OCI-LY3 (cell line): ENCODE measurements around the gene FTO.

Experiments used
- H2AFZ ChIP-seq: fragments of 200-600, 300-600 bp; shearing (Covaris generic); 2 replicates; pipeline ENCODE4 v1.6.0; 2014; ENCODE audit warnings: antibody characterized with exemption, low read depth, low read length
- H3K27ac ChIP-seq: fragments of 200-600, 300-600 bp; sonication (generic); 2 replicates; pipeline ENCODE4 v1.5.1; 2014; ENCODE audit warnings: mild to moderate bottlenecking, low read length, moderate library complexity, mixed read lengths
- H3K27me3 ChIP-seq: fragments of 200-600, 300-600 bp; sonication (generic); 2 replicates; pipeline ENCODE4 v1.6.1; 2014; ENCODE audit warnings: low read depth, low read length, mixed read lengths
- H3K36me3 ChIP-seq: fragments of 200-600, 300-600 bp; sonication (generic); replicated peaks from 2 replicates; pipeline ENCODE3; 2014; ENCODE audit warnings: low read depth, low read length, mixed read lengths
- H3K4me1 ChIP-seq: fragments of 300-600, 200-600 bp; sonication (generic); 2 replicates; pipeline ENCODE4 v1.6.1; 2014; ENCODE audit warnings: low read length, mixed read lengths
- H3K4me2 ChIP-seq: fragments of 200-600, 300-600 bp; sonication (generic); 2 replicates; pipeline ENCODE4 v1.6.1; 2014; ENCODE audit warnings: low read length, mixed read lengths
- H3K4me3 ChIP-seq: fragments of 300-600, 200-600 bp; sonication (generic); 2 replicates; pipeline ENCODE4 v1.5.1; 2014; ENCODE audit warnings: antibody characterized with exemption, mild to moderate bottlenecking, low read length, moderate library complexity
- H3K79me2 ChIP-seq: fragments of 300-600, 200-600 bp; shearing (Covaris generic); 2 replicates; pipeline ENCODE4 v1.6.1; 2014; ENCODE audit warnings: mild to moderate bottlenecking, low read length, mixed read lengths
- H3K9ac ChIP-seq: fragments of 300-600, 200-600 bp; shearing (Covaris generic); 2 replicates; pipeline ENCODE4 v1.6.0; 2014; ENCODE audit warnings: mild to moderate bottlenecking, low read length, moderate library complexity
- H3K9me3 ChIP-seq: fragments of 200-600, 300-600 bp; shearing (Covaris generic); 2 replicates; pipeline ENCODE4 v1.6.1; 2014; ENCODE audit warnings: low read length, mixed read lengths; ENCODE audit not compliant: insufficient read depth
- H4K20me1 ChIP-seq: fragments of 200-600, 300-600 bp; sonication (generic); 2 replicates; pipeline ENCODE4 v1.6.1; 2016; ENCODE audit warnings: low read length, mixed read lengths; ENCODE audit not compliant: insufficient read depth
- EZH2phosphoT487 ChIP-seq: fragments of 200-600 bp; shearing (Covaris generic); IDR thresholded peaks from 2 replicates; pipeline ENCODE4 v1.6.1; 2018; ENCODE audit warnings: antibody characterized with exemption, mixed run types, low read depth
- TF ChIP-seq, protein P1 (sequence below): fragments of 200-600, 300-600 bp; sonication (generic); IDR thresholded peaks from 2 replicates; pipeline ENCODE4 v1.5.1; 2014; ENCODE audit warnings: antibody characterized with exemption, low read length, low read depth

Gene FTO

DNA sequence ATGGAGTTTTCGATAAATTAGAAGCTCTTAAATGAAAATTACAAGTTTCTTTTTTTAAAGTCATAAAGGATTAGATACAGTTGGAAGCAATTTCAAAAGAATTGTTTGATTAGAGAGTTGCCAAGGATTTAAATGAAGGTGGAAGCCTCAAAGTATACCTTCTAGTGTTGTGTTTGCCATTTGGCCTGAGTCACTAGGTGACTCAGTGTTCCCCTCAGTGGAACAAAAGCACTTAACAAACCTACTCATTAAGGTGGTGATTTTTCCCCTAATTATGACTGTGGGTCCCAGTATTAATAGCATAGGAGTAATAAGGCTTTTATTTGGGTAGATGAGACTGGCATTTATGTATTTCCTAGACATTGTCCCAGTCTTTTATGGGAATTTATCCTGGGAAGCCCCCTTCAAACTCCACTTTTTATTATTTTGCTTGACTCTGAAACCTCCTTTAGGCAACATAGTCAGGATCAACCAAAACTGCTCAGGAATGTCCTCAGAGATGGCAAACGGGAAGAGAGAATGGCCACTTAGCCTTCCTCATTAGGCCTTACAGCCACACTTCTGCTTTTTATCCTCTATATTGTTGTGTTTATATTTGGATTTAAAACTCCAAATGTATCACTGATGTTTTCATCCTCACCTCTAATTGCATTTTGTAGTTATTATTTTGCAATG is 161.0 kb downstream of the FTO start:
- no peak overlapping the region for H3K9ac ChIP-seq
- no peak overlapping the region for H2AFZ ChIP-seq
- peaks cover 13% of the 10 kb centered on the region for H3K4me1 ChIP-seq
- no peaks in the 10 kb centered on the region for H3K79me2 ChIP-seq
- H3K4me2 ChIP-seq: peak overlapping the region; percentile 33
- H3K27me3 ChIP-seq: no peaks in the 10 kb centered on the region
- TF ChIP-seq EZH2phosphoT487: no peak
- TF ChIP-seq, protein P1, sequence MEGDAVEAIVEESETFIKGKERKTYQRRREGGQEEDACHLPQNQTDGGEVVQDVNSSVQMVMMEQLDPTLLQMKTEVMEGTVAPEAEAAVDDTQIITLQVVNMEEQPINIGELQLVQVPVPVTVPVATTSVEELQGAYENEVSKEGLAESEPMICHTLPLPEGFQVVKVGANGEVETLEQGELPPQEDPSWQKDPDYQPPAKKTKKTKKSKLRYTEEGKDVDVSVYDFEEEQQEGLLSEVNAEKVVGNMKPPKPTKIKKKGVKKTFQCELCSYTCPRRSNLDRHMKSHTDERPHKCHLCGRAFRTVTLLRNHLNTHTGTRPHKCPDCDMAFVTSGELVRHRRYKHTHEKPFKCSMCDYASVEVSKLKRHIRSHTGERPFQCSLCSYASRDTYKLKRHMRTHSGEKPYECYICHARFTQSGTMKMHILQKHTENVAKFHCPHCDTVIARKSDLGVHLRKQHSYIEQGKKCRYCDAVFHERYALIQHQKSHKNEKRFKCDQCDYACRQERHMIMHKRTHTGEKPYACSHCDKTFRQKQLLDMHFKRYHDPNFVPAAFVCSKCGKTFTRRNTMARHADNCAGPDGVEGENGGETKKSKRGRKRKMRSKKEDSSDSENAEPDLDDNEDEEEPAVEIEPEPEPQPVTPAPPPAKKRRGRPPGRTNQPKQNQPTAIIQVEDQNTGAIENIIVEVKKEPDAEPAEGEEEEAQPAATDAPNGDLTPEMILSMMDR: no peak
- no peak overlapping the region for H3K4me3 ChIP-seq
- H3K27ac ChIP-seq: no peak overlapping the region
- H3K36me3 ChIP-seq: no peaks in the 10 kb centered on the region
- no peaks in the 10 kb centered on the region for H3K9me3 ChIP-seq
- H4K20me1 ChIP-seq: no peaks in the 10 kb centered on the region

DNA sequence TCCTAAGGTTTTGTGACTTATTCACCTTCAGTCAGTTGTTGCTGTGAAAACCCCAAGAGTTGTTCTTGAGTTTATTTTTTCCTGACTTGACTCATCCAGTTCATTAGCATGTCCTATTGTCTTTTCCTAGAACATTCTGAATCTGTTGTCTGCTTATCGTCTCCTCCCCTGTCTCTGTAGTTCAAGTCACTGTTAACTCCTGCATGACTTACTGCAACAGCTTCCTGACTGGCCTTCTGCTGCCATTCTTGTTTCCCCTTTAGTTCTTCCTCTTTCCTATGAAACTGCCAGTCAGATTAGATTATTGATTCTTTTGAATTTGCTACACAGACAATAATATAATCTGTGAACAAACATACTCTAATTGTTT is 161.5 kb downstream of the FTO start:
- Histone ChIP-seq H2AFZ (no peak overlapping the region), H4K20me1 (no peaks in the 10 kb centered on the region), H3K9ac (no peak overlapping the region), H3K4me3 (no peak overlapping the region), H3K27me3 (no peaks in the 10 kb centered on the region), H3K4me2 (peak overlapping the region; percentile 33), H3K79me2 (no peaks in the 10 kb centered on the region), H3K4me1 (peaks cover 13% of the 10 kb centered on the region), H3K9me3 (no peaks in the 10 kb centered on the region), H3K36me3 (no peaks in the 10 kb centered on the region), H3K27ac (no peak overlapping the region)
- TF ChIP-seq, protein P1: no peak
- TF ChIP-seq EZH2phosphoT487: no peak

DNA sequence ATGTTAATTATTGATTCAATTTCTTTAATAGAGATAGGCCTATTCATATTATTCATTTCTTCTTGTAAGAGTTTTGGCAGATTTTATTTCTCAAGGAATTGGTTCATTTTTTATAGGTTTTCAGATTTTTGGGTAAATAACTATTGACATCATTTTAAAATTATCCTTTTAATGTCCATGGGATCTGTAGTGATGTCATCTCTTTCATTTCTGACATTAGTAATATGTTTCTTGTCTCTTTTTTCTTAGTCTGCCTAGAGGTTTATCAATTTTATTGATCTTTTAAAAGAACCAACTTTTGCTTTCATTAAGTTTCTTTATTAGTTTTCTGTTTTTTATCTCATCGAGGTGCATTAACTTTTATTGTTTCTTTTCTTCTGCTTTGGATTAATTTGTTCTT is 162.6 kb downstream of the FTO start:
- no peak overlapping the region for H3K4me2 ChIP-seq
- no peak overlapping the region for H2AFZ ChIP-seq
- H3K27me3 ChIP-seq: no peaks in the 10 kb centered on the region
- no peak overlapping the region for H3K27ac ChIP-seq
- no peaks in the 10 kb centered on the region for H3K9me3 ChIP-seq
- H3K4me3 ChIP-seq: no peak overlapping the region
- TF ChIP-seq, protein P1: no peak
- no peak for TF ChIP-seq EZH2phosphoT487
- peaks cover 13% of the 10 kb centered on the region for H3K4me1 ChIP-seq
- no peaks in the 10 kb centered on the region for H3K36me3 ChIP-seq
- H3K79me2 ChIP-seq: no peaks in the 10 kb centered on the region
- no peaks in the 10 kb centered on the region for H4K20me1 ChIP-seq
- H3K9ac ChIP-seq: no peak overlapping the region

DNA sequence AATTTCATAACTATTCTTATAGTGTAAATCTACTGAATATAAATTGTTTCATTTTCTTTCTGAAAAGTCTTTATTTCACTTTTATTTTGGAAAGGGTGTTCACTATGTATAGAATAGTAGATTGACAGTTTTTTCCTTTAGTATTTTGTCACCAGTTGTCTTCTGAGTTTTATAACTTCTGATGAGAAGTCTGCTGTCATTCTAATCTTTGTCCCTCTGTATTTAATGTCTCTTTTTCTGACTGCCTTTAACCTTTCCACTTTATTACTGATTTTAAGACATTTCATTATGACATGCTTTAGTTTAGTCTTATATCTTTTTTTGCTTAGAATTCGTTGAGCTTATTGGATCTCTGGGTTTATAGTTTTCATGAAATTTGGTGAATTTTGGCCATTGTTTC is 166.9 kb downstream of the FTO start:
- H3K27me3 ChIP-seq: no peaks in the 10 kb centered on the region
- H3K9ac ChIP-seq: no peak overlapping the region
- H3K9me3 ChIP-seq: no peaks in the 10 kb centered on the region
- H4K20me1 ChIP-seq: no peaks in the 10 kb centered on the region
- no peaks in the 10 kb centered on the region for H3K79me2 ChIP-seq
- TF ChIP-seq, protein P1: no peak
- TF ChIP-seq EZH2phosphoT487: no peak
- H3K4me1 ChIP-seq: peaks cover 5% of the 10 kb centered on the region
- H3K4me3 ChIP-seq: no peak overlapping the region
- H2AFZ ChIP-seq: no peak overlapping the region
- no peaks in the 10 kb centered on the region for H3K36me3 ChIP-seq
- no peak overlapping the region for H3K27ac ChIP-seq
- H3K4me2 ChIP-seq: no peak overlapping the region
